Peyer's patch (tissue), 4 donors: Measurements from ENCODE around the gene ARL8A. TPM values are rescaled to one million over a fixed set of nuclear protein-coding genes. Genes with fewer than 3 reads are reported as not detected.

ENCODE experiments used
- DNase-seq, 3 donors: peaks; one replicate each; pipeline ENCODE4 v3.0.0-alpha.2; 2017 to 2019
- H3K27ac ChIP-seq, 4 donors: fragments of 200-600 bp; sonication (generic); one replicate each; pipeline ENCODE4 v1.5.1; 2016 to 2019
- H3K27me3 ChIP-seq, 2 donors: fragments of 200-600 bp; sonication (generic); one replicate each; pipeline ENCODE4 v1.5.1; 2019
- H3K36me3 ChIP-seq, 3 donors: fragments of 200-600 bp; sonication (generic); one replicate each; pipeline ENCODE4 v1.5.1; 2016 to 2019
- H3K4me1 ChIP-seq, 4 donors: fragments of 200-600 bp; sonication (generic); one replicate each; pipeline ENCODE4 v1.5.1; 2016 to 2019
- H3K4me3 ChIP-seq, 4 donors: fragments of 200-600 bp; sonication (generic); 1 replicate in 3 of 4; 2 replicates in 1 of 4; pipeline ENCODE4 v1.5.1; 2016 to 2019; ENCODE audit warnings: mild to moderate bottlenecking in 1 of 4
- H3K9me3 ChIP-seq, 4 donors: fragments of 200-600 bp; sonication (generic); one replicate each; pipeline ENCODE4 v1.5.1; 2016 to 2019; ENCODE audit warnings: mild to moderate bottlenecking in 1 of 4
- POLR2A ChIP-seq, 2 donors: fragments of 450-650 bp; IDR thresholded peaks; one replicate each; pipeline ENCODE4 v1.5.1; 2017; ENCODE audit warnings: antibody characterized with exemption in 2 of 2, mild to moderate bottlenecking in 2 of 2, moderate library complexity in 2 of 2
- total RNA-seq, 4 donors: library from RNA; depleted of rRNA; stranded (reverse); fragments of >200 nt; gene quantifications; one replicate each; pipeline ENCODE4 v1.1.0, GENCODE V29; 2016
- TF ChIP-seq, protein P1 (sequence below), 6 experiments: fragments of 450-650 bp in 4 of 6; fragments of 200-600 bp in 2 of 6; sonication (generic) in 1 of 6; IDR thresholded peaks; one replicate each; pipeline ENCODE4 v1.5.1; 2017 to 2019; ENCODE audit warnings: antibody characterized with exemption in 6 of 6, mild to moderate bottlenecking in 3 of 6, moderate library complexity in 1 of 6

ARL8A gene
- total RNA-seq, 4 donors from 2014 or later: 25.7 to 37.1 (median 36.0) TPM

DNA sequence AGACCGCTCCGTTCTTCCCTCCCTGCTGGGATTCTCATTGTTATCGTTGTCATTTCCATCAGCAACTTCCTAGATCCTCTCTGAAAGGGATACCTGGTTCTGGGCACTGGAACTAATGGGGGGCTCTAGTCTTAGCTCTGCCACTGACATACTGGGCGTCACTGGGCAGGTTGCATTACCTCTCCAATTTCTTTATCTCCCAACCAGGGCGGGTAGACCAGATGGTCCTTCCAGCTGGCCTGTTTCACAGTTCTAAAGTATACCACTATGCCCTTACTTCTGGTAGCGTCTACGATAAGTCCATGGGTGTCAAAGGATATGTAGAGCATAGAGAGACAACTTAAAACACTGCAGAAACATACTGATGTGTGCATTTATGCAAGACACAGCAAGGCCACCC, 20.4 kb downstream of the ARL8A start:
- TF ChIP-seq, protein P1, sequence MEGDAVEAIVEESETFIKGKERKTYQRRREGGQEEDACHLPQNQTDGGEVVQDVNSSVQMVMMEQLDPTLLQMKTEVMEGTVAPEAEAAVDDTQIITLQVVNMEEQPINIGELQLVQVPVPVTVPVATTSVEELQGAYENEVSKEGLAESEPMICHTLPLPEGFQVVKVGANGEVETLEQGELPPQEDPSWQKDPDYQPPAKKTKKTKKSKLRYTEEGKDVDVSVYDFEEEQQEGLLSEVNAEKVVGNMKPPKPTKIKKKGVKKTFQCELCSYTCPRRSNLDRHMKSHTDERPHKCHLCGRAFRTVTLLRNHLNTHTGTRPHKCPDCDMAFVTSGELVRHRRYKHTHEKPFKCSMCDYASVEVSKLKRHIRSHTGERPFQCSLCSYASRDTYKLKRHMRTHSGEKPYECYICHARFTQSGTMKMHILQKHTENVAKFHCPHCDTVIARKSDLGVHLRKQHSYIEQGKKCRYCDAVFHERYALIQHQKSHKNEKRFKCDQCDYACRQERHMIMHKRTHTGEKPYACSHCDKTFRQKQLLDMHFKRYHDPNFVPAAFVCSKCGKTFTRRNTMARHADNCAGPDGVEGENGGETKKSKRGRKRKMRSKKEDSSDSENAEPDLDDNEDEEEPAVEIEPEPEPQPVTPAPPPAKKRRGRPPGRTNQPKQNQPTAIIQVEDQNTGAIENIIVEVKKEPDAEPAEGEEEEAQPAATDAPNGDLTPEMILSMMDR (IDR thresholded peaks at IDR 0.05): no peak
- TF ChIP-seq POLR2A (IDR thresholded peaks at IDR 0.05): no peak
- no peaks in the 10 kb centered on the region for H3K9me3 ChIP-seq
- no peak overlapping the region for H3K4me3 ChIP-seq
- H3K27ac ChIP-seq: no peak overlapping the region
- H3K27me3 ChIP-seq: no peaks in the 10 kb centered on the region
- H3K4me1 ChIP-seq: no peaks in the 10 kb centered on the region
- H3K36me3 ChIP-seq: no peaks in the 10 kb centered on the region
- no peak for DNase-seq

DNA sequence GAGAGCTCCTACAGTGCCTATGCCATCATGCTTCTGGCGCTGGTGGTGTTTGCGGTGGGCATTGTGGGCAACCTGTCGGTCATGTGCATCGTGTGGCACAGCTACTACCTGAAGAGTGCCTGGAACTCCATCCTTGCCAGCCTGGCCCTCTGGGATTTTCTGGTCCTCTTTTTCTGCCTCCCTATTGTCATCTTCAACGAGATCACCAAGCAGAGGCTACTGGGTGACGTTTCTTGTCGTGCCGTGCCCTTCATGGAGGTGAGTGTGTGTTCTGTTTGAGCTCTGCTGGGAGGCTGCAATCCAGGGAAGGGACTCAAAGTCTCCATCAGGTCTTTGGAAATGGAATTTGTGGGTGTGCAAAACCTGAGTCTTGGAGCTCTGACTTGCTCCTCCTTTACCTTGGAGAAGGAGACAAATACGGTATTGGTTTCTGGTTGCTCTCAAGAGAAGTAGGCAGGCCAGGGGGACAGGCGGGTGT, 21.2 kb downstream of the ARL8A start:
- Histone ChIP-seq H3K4me3 (no peak overlapping the region), H3K27ac (no peak overlapping the region), H3K9me3 (no peaks in the 10 kb centered on the region), H3K36me3 (no peaks in the 10 kb centered on the region), H3K4me1 (no peaks in the 10 kb centered on the region), H3K27me3 (no peaks in the 10 kb centered on the region)
- DNase-seq: no peak
- TF ChIP-seq, protein P1 (IDR thresholded peaks at IDR 0.05): no peak
- no peak for TF ChIP-seq POLR2A (IDR thresholded peaks at IDR 0.05)

- Histone ChIP-seq H3K36me3 (no peaks in the 10 kb centered on the region), H3K27me3 (no peaks in the 10 kb centered on the region), H3K4me3 (no peak within 1 kb of the TSS), H3K27ac (no peak within 1 kb of the TSS), H3K9me3 (no peaks in the 10 kb centered on the region), H3K4me1 (no peaks in the 10 kb centered on the region)
- TF ChIP-seq POLR2A (IDR thresholded peaks at IDR 0.05): no peak
- TF ChIP-seq, protein P1 (IDR thresholded peaks at IDR 0.05): peak in 1 of 6 experiments; percentile 7
- DNase-seq: no peak
Measured at GRCh38 chr1:202122639-202123335, 21.8 kb downstream of the ARL8A start, which contains the start of gene GPR37L1. Gene GPR37L1, plus strand, starts transcription at chr1:202122917. Its CDS starts 47 bp downstream, at chr1:202122964.

DNA sequence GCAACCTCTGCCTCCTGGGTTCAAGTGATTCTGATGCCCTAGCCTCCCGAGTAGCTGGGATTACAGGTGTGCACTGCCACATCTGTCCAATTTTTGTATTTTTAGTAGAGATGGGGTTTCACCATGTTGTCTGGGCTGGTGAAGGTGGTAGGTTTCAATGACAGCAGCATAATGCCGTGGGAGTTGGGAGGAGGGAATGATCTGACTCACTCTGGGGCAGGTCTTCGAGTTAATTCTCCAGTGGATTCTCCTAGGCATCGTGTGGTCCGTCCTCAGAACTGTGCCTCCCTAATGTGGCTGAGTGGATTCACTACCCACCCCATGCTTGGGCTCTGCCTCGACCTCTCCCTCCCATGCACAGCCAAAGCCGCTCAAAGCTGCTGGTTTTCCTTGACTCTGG, 23.5 kb downstream of the ARL8A start:
- H3K9me3 ChIP-seq: no peaks in the 10 kb centered on the region
- no peak overlapping the region for H3K27ac ChIP-seq
- H3K36me3 ChIP-seq: no peaks in the 10 kb centered on the region
- TF ChIP-seq, protein P1 (IDR thresholded peaks at IDR 0.05): no peak
- TF ChIP-seq POLR2A (IDR thresholded peaks at IDR 0.05): no peak
- H3K4me1 ChIP-seq: no peaks in the 10 kb centered on the region
- no peak for DNase-seq
- H3K27me3 ChIP-seq: no peaks in the 10 kb centered on the region
- no peak overlapping the region for H3K4me3 ChIP-seq

DNA sequence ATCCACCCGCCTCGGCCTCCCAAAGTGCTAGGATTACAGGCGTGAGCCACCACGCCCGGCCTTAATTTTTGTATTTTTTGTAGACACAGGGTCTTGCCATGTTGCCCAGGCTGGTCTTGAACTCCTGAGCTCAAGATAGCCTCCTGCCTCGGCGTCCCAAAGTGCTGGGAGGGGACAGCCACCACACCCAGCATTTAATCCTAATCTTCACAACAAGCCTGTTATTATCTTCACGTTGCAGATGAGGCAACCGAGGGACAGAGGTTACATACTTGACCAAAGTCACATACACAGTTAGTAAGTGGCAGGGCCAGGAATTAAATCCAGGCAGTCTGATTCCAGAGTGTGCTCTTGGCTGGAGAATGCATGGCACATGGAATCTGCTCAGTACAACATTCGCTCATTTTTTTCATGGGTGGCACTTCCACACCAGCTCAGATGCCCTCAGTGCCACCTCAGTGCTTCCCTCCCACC, 26.6 kb downstream of the ARL8A start:
- peak in 1 of 3 donors; percentile 75 for DNase-seq
- TF ChIP-seq POLR2A (IDR thresholded peaks at IDR 0.05): peak in 1 of 2 donors; percentile 50
- TF ChIP-seq, protein P1 (IDR thresholded peaks at IDR 0.05): peak in 1 of 6 experiments; percentile 7
- Histone ChIP-seq H3K4me3 (no peak overlapping the region), H3K27me3 (no peaks in the 10 kb centered on the region), H3K27ac (peak overlapping the region in 3 of 4 donors; percentile 56 to 89 (median 81)), H3K4me1 (peaks cover 0 to 10% (median 0%) of the 10 kb centered on the region in 4 donors), H3K9me3 (no peaks in the 10 kb centered on the region), H3K36me3 (no peaks in the 10 kb centered on the region)
